ENCODE measurements around the gene ACTG2.

Gene ACTG2

GRCh38 chr2:73890301-73891092, 2.3 kb upstream of the ACTG2 start:
- Histone ChIP-seq H3K4me1 (no peaks in the 10 kb centered on the region), H3K9me3 (no peaks in the 10 kb centered on the region), H4K20me1 (no peaks in the 10 kb centered on the region), H3K36me3 (no peaks in the 10 kb centered on the region), H3K27me3 (no peaks in the 10 kb centered on the region), H3K4me2 (no peak overlapping the region), H3K4me3 (no peak overlapping the region), H3K27ac (no peak overlapping the region), H3K9ac (no peak overlapping the region)
- TF ChIP-seq Cebpa-rat (IDR thresholded peaks at IDR 0.05): no peak

GRCh38 chr2:73891276-73891901, 1.4 kb upstream of the ACTG2 start:
- Histone ChIP-seq H3K4me3 (no peak overlapping the region), H3K4me1 (peaks cover 7% of the 10 kb centered on the region), H4K20me1 (0 out of 2 replicates have a peak, but pooled peaks cover 4% of the 10 kb centered on the region), H3K36me3 (no peaks in the 10 kb centered on the region), H3K9ac (no peak overlapping the region), H3K27me3 (no peaks in the 10 kb centered on the region), H3K27ac (no peak overlapping the region), H3K9me3 (no peaks in the 10 kb centered on the region), H3K4me2 (no peak overlapping the region)
- no peak for TF ChIP-seq Cebpa-rat (IDR thresholded peaks at IDR 0.05)

- TF ChIP-seq Cebpa-rat (IDR thresholded peaks at IDR 0.05): no peak
- Histone ChIP-seq H3K27me3 (no peaks in the 10 kb centered on the region), H3K4me3 (no peak overlapping the region)
Observed at GRCh38 chr2:73893764-73894474, 1.1 kb downstream of the ACTG2 start.

GRCh38 chr2:73894475-73894850, 1.7 kb downstream of the ACTG2 start:
- peaks cover 14% of the 10 kb centered on the region; the same call in 1 of the 2 replicates for H4K20me1 ChIP-seq
- no peak overlapping the region for H3K27ac ChIP-seq
- H3K4me2 ChIP-seq: no peak overlapping the region
- no peak overlapping the region for H3K4me3 ChIP-seq
- no peaks in the 10 kb centered on the region for H3K9me3 ChIP-seq
- H3K27me3 ChIP-seq: no peaks in the 10 kb centered on the region
- H3K4me1 ChIP-seq: peaks cover 20% of the 10 kb centered on the region
- no peak overlapping the region for H3K9ac ChIP-seq
- TF ChIP-seq Cebpa-rat (IDR thresholded peaks at IDR 0.05): no peak
- no peaks in the 10 kb centered on the region for H3K36me3 ChIP-seq

More at GRCh38 chr2:73893764-73894474, 1.1 kb downstream of the ACTG2 start:
- Histone ChIP-seq H3K36me3 (no peaks in the 10 kb centered on the region), H3K4me2 (no peak overlapping the region), H3K27ac (no peak overlapping the region), H3K9me3 (no peaks in the 10 kb centered on the region), H3K9ac (no peak overlapping the region), H3K4me1 (peaks cover 20% of the 10 kb centered on the region), H4K20me1 (peaks cover 14% of the 10 kb centered on the region; the same call in 1 of the 2 replicates)

- Histone ChIP-seq H3K36me3 (no peaks in the 10 kb centered on the region), H4K20me1 (peaks cover 14% of the 10 kb centered on the region; the same call in 1 of the 2 replicates), H3K9me3 (no peaks in the 10 kb centered on the region), H3K4me3 (no peak overlapping the region), H3K9ac (no peak overlapping the region), H3K27me3 (no peaks in the 10 kb centered on the region), H3K4me1 (peaks cover 20% of the 10 kb centered on the region), H3K4me2 (no peak overlapping the region), H3K27ac (no peak overlapping the region)
- no peak for TF ChIP-seq Cebpa-rat (IDR thresholded peaks at IDR 0.05)
Observed at GRCh38 chr2:73894877-73895276, 2.1 kb downstream of the ACTG2 start.

GRCh38 chr2:73895473-73895872, 2.7 kb downstream of the ACTG2 start:
- Histone ChIP-seq H3K4me2 (0 out of 2 replicates have a peak overlapping the region, but pooled peaks have one; percentile 68), H4K20me1 (peaks cover 14% of the 10 kb centered on the region; the same call in 1 of the 2 replicates), H3K36me3 (no peaks in the 10 kb centered on the region), H3K27ac (no peak overlapping the region), H3K9ac (no peak overlapping the region), H3K9me3 (no peaks in the 10 kb centered on the region), H3K4me3 (no peak overlapping the region), H3K27me3 (no peaks in the 10 kb centered on the region), H3K4me1 (peaks cover 20% of the 10 kb centered on the region)
- TF ChIP-seq Cebpa-rat (IDR thresholded peaks at IDR 0.05): no peak

- Histone ChIP-seq H3K9me3 (no peaks in the 10 kb centered on the region), H3K4me1 (peaks cover 20% of the 10 kb centered on the region), H3K4me2 (peak overlapping the region; percentile 68), H3K36me3 (no peaks in the 10 kb centered on the region), H3K27ac (no peak overlapping the region), H3K4me3 (no peak overlapping the region), H3K27me3 (no peaks in the 10 kb centered on the region), H4K20me1 (peaks cover 14% of the 10 kb centered on the region; the same call in 1 of the 2 replicates), H3K9ac (no peak overlapping the region)
- no peak for TF ChIP-seq Cebpa-rat (IDR thresholded peaks at IDR 0.05)
Observed at GRCh38 chr2:73896362-73897239, 3.8 kb downstream of the ACTG2 start.

- Histone ChIP-seq H3K27me3 (no peaks in the 10 kb centered on the region), H3K4me2 (peak overlapping the region; percentile 68), H3K4me1 (peaks cover 20% of the 10 kb centered on the region), H3K9ac (no peak overlapping the region), H3K9me3 (no peaks in the 10 kb centered on the region), H3K27ac (no peak overlapping the region), H4K20me1 (peaks cover 14% of the 10 kb centered on the region; the same call in 1 of the 2 replicates), H3K36me3 (no peaks in the 10 kb centered on the region), H3K4me3 (no peak overlapping the region)
- no peak for TF ChIP-seq Cebpa-rat (IDR thresholded peaks at IDR 0.05)
Observed at GRCh38 chr2:73897240-73897583, 4.4 kb downstream of the ACTG2 start.

- no peak overlapping the region for H3K4me2 ChIP-seq
- H3K4me1 ChIP-seq: peaks cover 20% of the 10 kb centered on the region
- H3K9me3 ChIP-seq: no peaks in the 10 kb centered on the region
- no peaks in the 10 kb centered on the region for H3K27me3 ChIP-seq
- no peak overlapping the region for H3K9ac ChIP-seq
- no peak overlapping the region for H3K27ac ChIP-seq
- no peak overlapping the region for H3K4me3 ChIP-seq
- TF ChIP-seq Cebpa-rat (IDR thresholded peaks at IDR 0.05): no peak
- H4K20me1 ChIP-seq: peaks cover 14% of the 10 kb centered on the region; the same call in 1 of the 2 replicates
- no peaks in the 10 kb centered on the region for H3K36me3 ChIP-seq
Observed at GRCh38 chr2:73897934-73898333, 5.1 kb downstream of the ACTG2 start.
